Measurements from ENCODE around the gene NECTIN3.

NECTIN3 gene

GRCh38 chr3:111159391-111159790 is 87.8 kb downstream of the NECTIN3 start:
- Histone ChIP-seq H3K9ac (ENCODE audit: low read depth, low read length) (no peak overlapping the region), H3K9me3 (replicated peaks; ENCODE audit: low read length) (no peaks in the 10 kb centered on the region), H3K4me1 (ENCODE audit: control insufficient read depth, insufficient read depth, low read length) (no peaks in the 10 kb centered on the region), H3K36me3 (ENCODE audit: insufficient read depth, low read length) (peaks cover 9% of the 10 kb centered on the region), H3K4me2 (ENCODE audit: low read length) (no peak overlapping the region), H3K27me3 (ENCODE audit: control insufficient read depth, insufficient read depth, low read length) (no peaks in the 10 kb centered on the region), H3K4me3 (ENCODE audit: low read length) (no peak overlapping the region)

DNA sequence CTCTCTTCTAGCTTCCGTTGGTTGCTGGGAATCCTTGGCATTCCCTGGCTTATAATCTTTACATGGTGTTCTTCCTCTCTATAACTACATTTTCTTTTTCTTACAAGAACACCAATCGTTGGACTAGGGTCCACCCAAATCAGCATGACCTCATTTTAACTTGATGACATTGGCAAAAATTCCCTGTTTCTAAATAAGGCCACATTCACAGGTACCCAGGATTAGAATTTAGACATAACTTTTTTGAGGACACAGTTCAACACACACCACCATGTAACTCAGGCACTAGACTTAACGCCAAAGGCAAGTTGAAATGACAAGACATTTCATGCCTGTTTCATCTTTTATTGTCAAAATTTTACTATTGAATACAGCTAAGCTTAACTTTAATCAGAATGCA is 93.0 kb downstream of the NECTIN3 start:
- H3K4me3 ChIP-seq (ENCODE audit: low read length) = no peak overlapping the region
- H3K27me3 ChIP-seq (ENCODE audit: control insufficient read depth, insufficient read depth, low read length) = no peaks in the 10 kb centered on the region
- H3K9ac ChIP-seq (ENCODE audit: low read depth, low read length) = no peak overlapping the region
- H3K4me1 ChIP-seq (ENCODE audit: control insufficient read depth, insufficient read depth, low read length) = no peaks in the 10 kb centered on the region
- peaks cover 9% of the 10 kb centered on the region for H3K36me3 ChIP-seq (ENCODE audit: insufficient read depth, low read length)
- no peak overlapping the region for H3K4me2 ChIP-seq (ENCODE audit: low read length)
- no peaks in the 10 kb centered on the region for H3K9me3 ChIP-seq (replicated peaks; ENCODE audit: low read length)

DNA sequence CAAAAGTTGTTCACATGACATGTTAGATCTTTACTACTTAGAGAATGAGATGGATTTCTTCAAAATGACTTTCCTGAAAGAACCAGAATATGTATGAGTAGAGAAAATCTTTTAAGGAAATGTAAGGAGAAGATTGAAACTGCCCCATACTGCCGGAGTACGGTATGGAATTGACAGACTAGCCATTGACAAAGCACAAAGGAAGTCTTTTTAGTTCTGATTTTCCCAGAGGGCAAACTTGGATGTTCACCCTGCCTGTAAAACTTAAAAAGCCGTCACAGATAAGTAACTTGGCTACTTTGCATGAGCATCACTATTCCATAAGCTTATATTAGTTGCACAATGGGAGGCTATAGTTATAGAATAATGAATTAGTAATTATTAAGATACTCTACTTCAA is 93.8 kb downstream of the NECTIN3 start:
- Histone ChIP-seq H3K4me2 (ENCODE audit: low read length) (no peak overlapping the region), H3K27me3 (ENCODE audit: control insufficient read depth, insufficient read depth, low read length) (no peaks in the 10 kb centered on the region), H3K9ac (ENCODE audit: low read depth, low read length) (no peak overlapping the region), H3K4me3 (ENCODE audit: low read length) (no peak overlapping the region), H3K36me3 (ENCODE audit: insufficient read depth, low read length) (peaks cover 9% of the 10 kb centered on the region), H3K9me3 (replicated peaks; ENCODE audit: low read length) (no peaks in the 10 kb centered on the region), H3K4me1 (ENCODE audit: control insufficient read depth, insufficient read depth, low read length) (no peaks in the 10 kb centered on the region)

DNA sequence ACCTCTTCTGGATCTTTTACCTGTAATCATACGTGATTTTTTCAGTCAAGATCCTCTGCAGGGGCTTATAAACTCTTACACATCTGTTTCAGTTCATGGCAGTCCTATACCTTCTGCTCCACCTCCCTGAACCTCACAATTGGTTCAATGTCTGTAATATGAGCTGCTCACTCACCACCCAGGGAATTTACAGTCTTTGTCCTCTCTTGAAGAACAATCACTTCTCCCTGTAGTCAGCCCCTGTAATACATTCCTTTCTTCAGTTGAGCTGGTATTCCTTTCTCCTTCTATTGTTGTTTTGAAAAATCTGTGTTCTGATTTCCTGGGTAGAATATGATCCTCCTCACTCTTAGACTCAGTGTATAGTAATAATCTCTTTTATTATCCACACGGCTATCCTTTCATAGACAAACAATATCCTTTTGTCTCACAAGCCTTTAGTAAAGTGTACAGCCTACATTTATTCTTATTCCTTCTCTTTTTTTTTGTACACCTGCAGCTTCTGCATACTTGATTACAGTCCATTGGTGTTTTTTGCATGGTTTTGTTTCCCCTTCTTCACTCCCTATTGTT is 101.8 kb downstream of the NECTIN3 start:
- no peaks in the 10 kb centered on the region for H3K27me3 ChIP-seq (ENCODE audit: control insufficient read depth, insufficient read depth, low read length)
- H3K4me3 ChIP-seq (ENCODE audit: low read length) = no peak overlapping the region
- H3K36me3 ChIP-seq (ENCODE audit: insufficient read depth, low read length) = peaks cover 18% of the 10 kb centered on the region
- no peak overlapping the region for H3K9ac ChIP-seq (ENCODE audit: low read depth, low read length)
- no peaks in the 10 kb centered on the region for H3K4me1 ChIP-seq (ENCODE audit: control insufficient read depth, insufficient read depth, low read length)
- no peak overlapping the region for H3K4me2 ChIP-seq (ENCODE audit: low read length)
- H3K9me3 ChIP-seq (replicated peaks; ENCODE audit: low read length) = no peaks in the 10 kb centered on the region

DNA sequence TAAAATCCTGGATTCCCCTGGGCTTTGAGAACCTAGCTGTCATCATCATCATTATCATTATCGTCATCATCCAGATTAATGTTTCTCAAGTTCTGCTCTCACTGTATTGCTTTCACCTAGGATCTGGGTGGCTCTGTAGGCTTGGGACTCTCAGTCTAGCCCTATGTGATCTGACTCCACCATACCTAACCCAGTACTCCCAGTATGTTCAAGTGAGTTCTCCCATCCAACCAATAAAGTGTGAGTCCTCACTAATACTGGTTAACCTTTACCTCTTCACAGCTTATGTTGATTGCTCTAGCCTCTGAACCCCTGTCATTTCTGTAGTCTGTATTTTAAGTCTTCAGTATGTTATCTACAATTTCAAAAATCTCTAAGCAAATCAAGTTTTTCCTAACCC is 102.3 kb downstream of the NECTIN3 start:
- no peaks in the 10 kb centered on the region for H3K9me3 ChIP-seq (replicated peaks; ENCODE audit: low read length)
- no peak overlapping the region for H3K9ac ChIP-seq (ENCODE audit: low read depth, low read length)
- no peaks in the 10 kb centered on the region for H3K27me3 ChIP-seq (ENCODE audit: control insufficient read depth, insufficient read depth, low read length)
- peaks cover 18% of the 10 kb centered on the region for H3K36me3 ChIP-seq (ENCODE audit: insufficient read depth, low read length)
- H3K4me1 ChIP-seq (ENCODE audit: control insufficient read depth, insufficient read depth, low read length) = no peaks in the 10 kb centered on the region
- no peak overlapping the region for H3K4me2 ChIP-seq (ENCODE audit: low read length)
- H3K4me3 ChIP-seq (ENCODE audit: low read length) = no peak overlapping the region

DNA sequence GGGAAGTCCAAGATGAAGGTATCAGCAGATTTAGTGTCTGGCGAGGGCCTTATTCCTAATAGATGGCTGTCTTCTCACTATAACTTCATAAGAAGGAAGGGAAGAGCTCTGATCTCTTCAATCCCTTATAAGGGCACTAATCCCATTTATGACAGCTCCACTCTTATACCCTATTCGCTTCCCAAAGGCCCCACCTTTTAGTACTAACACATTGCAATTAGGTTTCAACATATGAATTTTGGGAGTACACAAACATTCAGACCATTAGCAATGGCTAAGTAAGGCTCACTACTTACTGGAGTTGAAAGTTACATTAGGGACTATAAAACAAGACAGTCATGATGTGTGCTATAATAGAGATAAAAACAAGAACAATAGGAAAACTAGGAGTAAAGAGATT is 118.9 kb downstream of the NECTIN3 start:
- H3K4me1 ChIP-seq (ENCODE audit: control insufficient read depth, insufficient read depth, low read length) = no peaks in the 10 kb centered on the region
- H3K4me2 ChIP-seq (ENCODE audit: low read length) = no peak overlapping the region
- H3K36me3 ChIP-seq (ENCODE audit: insufficient read depth, low read length) = peaks cover 28% of the 10 kb centered on the region

GRCh38 chr3:111193472-111193871 is 121.9 kb downstream of the NECTIN3 start:
- no peak overlapping the region for H3K4me3 ChIP-seq (ENCODE audit: low read length)
- H3K9ac ChIP-seq (ENCODE audit: low read depth, low read length) = no peak overlapping the region
- peaks cover 28% of the 10 kb centered on the region for H3K36me3 ChIP-seq (ENCODE audit: insufficient read depth, low read length)
- H3K9me3 ChIP-seq (replicated peaks; ENCODE audit: low read length) = no peaks in the 10 kb centered on the region
- H3K4me2 ChIP-seq (ENCODE audit: low read length) = no peak overlapping the region
- no peaks in the 10 kb centered on the region for H3K4me1 ChIP-seq (ENCODE audit: control insufficient read depth, insufficient read depth, low read length)
- H3K27me3 ChIP-seq (ENCODE audit: control insufficient read depth, insufficient read depth, low read length) = no peaks in the 10 kb centered on the region

More for the DNA sequence above, 118.9 kb downstream of the NECTIN3 start:
- H3K4me3 ChIP-seq (ENCODE audit: low read length) = no peak overlapping the region
- no peak overlapping the region for H3K9ac ChIP-seq (ENCODE audit: low read depth, low read length)
- no peaks in the 10 kb centered on the region for H3K27me3 ChIP-seq (ENCODE audit: control insufficient read depth, insufficient read depth, low read length)
- H3K9me3 ChIP-seq (replicated peaks; ENCODE audit: low read length) = no peaks in the 10 kb centered on the region

DNA sequence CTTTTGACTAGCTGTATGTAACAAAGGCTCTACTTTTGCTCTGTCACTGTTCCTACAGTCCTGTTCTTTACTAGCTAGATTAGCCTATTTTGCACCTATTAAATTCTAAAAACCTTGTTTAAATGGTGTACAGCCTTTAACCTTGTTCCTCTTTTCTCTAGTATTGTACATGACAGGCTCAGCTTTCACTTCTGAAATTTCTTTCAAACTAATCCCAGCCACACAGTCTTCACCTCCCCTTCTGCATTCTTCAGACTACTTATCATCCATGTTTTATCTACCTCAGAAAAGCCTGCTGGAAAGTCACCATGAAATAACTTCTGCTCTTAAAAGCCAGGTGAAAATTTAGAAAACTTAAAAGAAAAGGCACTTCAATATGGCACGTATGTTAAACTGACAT is 122.4 kb downstream of the NECTIN3 start:
- H3K36me3 ChIP-seq (ENCODE audit: insufficient read depth, low read length) = peaks cover 28% of the 10 kb centered on the region
- no peaks in the 10 kb centered on the region for H3K4me1 ChIP-seq (ENCODE audit: control insufficient read depth, insufficient read depth, low read length)
- H3K9ac ChIP-seq (ENCODE audit: low read depth, low read length) = no peak overlapping the region
- H3K4me2 ChIP-seq (ENCODE audit: low read length) = no peak overlapping the region
- H3K27me3 ChIP-seq (ENCODE audit: control insufficient read depth, insufficient read depth, low read length) = no peaks in the 10 kb centered on the region
- H3K9me3 ChIP-seq (replicated peaks; ENCODE audit: low read length) = no peaks in the 10 kb centered on the region
- H3K4me3 ChIP-seq (ENCODE audit: low read length) = no peak overlapping the region

GRCh38 chr3:111197485-111197884 is 125.9 kb downstream of the NECTIN3 start:
- Histone ChIP-seq H3K9me3 (replicated peaks; ENCODE audit: low read length) (no peaks in the 10 kb centered on the region), H3K36me3 (ENCODE audit: insufficient read depth, low read length) (peaks cover 25% of the 10 kb centered on the region), H3K4me2 (ENCODE audit: low read length) (no peak overlapping the region), H3K4me3 (ENCODE audit: low read length) (no peak overlapping the region), H3K9ac (ENCODE audit: low read depth, low read length) (no peak overlapping the region), H3K4me1 (ENCODE audit: control insufficient read depth, insufficient read depth, low read length) (no peaks in the 10 kb centered on the region), H3K27me3 (ENCODE audit: control insufficient read depth, insufficient read depth, low read length) (no peaks in the 10 kb centered on the region)

DNA sequence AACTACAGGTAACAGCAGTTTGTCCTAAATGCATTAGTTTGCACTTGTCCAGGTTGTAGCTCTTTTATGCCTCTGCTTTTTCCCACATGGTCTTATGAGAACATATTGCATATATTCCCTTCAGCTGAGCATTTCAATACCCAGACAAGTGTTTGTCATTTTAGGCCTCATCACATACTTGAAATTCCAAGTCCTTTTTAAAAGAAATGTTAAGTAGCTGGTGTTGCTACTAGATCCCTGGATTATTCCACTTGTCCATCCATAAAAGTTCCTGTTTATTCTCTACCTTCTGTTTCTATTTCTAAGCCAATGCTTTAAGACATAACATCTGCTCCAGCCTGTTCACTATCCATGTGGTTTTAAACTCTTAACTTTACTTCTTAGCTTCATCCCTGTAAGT is 128.4 kb downstream of the NECTIN3 start:
- peaks cover under 1% of the 10 kb centered on the region for H3K36me3 ChIP-seq (ENCODE audit: insufficient read depth, low read length)
- H3K27me3 ChIP-seq (ENCODE audit: control insufficient read depth, insufficient read depth, low read length) = no peaks in the 10 kb centered on the region
- H3K9me3 ChIP-seq (replicated peaks; ENCODE audit: low read length) = no peaks in the 10 kb centered on the region
- no peak overlapping the region for H3K4me2 ChIP-seq (ENCODE audit: low read length)
- H3K4me1 ChIP-seq (ENCODE audit: control insufficient read depth, insufficient read depth, low read length) = no peaks in the 10 kb centered on the region
- no peak overlapping the region for H3K9ac ChIP-seq (ENCODE audit: low read depth, low read length)
- H3K4me3 ChIP-seq (ENCODE audit: low read length) = no peak overlapping the region

GRCh38 chr3:111210003-111210711 is 138.5 kb downstream of the NECTIN3 start:
- Histone ChIP-seq H3K4me2 (ENCODE audit: low read length) (no peak overlapping the region), H3K9ac (ENCODE audit: low read depth, low read length) (no peak overlapping the region), H3K4me3 (ENCODE audit: low read length) (no peak overlapping the region), H3K4me1 (ENCODE audit: control insufficient read depth, insufficient read depth, low read length) (peaks cover 13% of the 10 kb centered on the region), H3K36me3 (ENCODE audit: insufficient read depth, low read length) (no peaks in the 10 kb centered on the region), H3K27me3 (ENCODE audit: control insufficient read depth, insufficient read depth, low read length) (no peaks in the 10 kb centered on the region), H3K9me3 (replicated peaks; ENCODE audit: low read length) (no peaks in the 10 kb centered on the region)

Measured in skeletal muscle satellite cell (primary cell).